Left lobe of liver (tissue), 2 donors: ENCODE measurements around the gene SLAMF1. TPM values are rescaled to one million over a fixed set of nuclear protein-coding genes. Genes with fewer than 3 reads are reported as not detected.
"Not testable (repeated sequence)": the region's sequence is repeated elsewhere in the genome, so short reads cannot be mapped to it uniquely, and the experiment has no call there.

Source experiments
- ATAC-seq: fragments of 200-7000 bp; cut with Tn5 transposase; one replicate; pipeline ENCODE4 v1.9.1; 2020; ENCODE audit warnings: mild to moderate bottlenecking, moderate library complexity
- DNase-seq: peaks from one replicate; pipeline ENCODE4 v3.0.0-alpha.2; 2020; ENCODE audit warnings: low spot score
- total RNA-seq: library from RNA; stranded (reverse); gene quantifications from one replicate; pipeline ENCODE4 v1.2.1, GENCODE V29; 2021
- donor health status: DM: no; HTN: no; CAD: no; lungs with moderate emphysema.
- donor health status: DM: no; HTN: yes; CAD: no.

SLAMF1 gene
- total RNA-seq, 1 donor from 2014 or later, result 0.25 TPM

DNA sequence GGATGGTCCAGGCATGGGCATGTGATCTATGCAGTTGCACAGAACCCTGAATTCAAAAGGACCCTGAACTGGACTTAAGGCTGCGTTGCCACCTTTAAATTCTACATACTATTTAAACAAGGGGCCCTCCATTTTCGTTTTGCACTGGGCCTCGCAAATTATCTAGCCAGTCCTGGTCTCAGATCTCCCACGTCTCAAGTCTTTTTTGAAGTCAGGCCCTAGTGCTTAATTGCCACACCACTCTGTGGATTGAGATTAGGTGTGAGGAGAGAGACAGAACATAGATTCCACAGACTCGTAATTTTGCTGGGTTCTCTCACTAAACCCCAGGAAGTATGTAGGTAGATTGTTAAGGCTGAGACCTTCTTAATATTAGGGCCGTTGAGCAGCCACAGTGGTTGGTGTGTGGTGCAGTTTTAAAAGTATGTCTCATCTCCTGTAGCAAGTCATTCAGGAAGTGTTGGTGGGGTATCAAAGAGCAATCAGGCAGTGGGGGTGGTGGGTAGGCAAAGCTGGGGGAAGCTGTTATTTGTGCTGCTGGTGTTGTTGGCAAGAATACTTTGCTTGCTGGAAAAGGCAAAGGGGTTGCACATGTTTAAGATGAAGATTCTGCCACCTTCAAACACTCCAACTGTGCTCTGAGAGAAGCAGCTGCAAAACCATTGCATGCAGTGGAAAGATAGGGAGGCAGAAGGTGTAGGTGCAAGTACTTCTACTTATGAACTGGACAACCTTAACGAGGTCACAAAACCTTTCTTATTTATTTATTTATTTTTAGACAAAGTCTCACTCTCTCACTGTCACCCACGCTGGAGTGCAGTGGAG is 78.8 kb downstream of the SLAMF1 start:
- ATAC-seq, result no peak

GRCh38 chr1:160567341-160567740 is 79.5 kb downstream of the SLAMF1 start:
- no peak for DNase-seq
- no peak for ATAC-seq

More for the DNA sequence above, 78.8 kb downstream of the SLAMF1 start:
- no peak for DNase-seq

GRCh38 chr1:160565564-160565963 is 81.3 kb downstream of the SLAMF1 start:
- DNase-seq (no peak), ATAC-seq (no peak)

DNA sequence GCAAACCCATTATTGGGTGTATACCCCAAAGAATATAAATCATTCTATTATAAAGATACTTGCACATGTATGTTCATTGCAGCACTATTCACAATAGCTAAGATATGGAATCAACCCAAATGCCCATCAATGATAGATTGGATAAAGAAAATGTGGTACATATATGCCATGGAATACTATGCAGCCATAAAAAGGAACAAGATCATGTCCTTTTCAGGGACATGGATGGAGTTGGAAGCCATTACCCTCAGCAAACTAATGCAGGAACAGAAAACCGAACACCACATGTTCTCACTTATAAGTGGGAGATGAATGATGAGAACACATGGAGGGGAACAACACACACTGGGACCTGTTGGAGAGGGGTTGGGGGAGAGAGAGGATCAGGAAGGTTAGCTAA is 83.6 kb downstream of the SLAMF1 start:
- not testable (repeated sequence) for DNase-seq, ATAC-seq

DNA sequence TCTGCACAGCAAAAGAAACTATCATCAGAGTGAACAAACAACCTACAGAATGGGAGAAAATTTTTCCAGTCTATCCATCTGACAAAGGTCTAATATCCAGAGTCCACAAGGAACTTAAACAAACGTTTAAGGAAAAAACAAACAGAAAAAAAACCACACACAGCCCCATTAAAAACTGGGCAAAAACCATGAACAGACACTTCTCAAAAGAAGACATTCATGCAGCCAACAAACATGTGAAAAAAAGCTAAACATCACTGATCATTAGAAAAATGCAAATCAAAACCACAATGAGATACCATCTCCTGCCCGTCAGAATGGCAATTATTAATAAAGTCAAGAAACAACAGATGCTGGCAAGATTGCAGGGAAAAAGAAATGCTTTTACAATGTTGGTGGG is 84.1 kb downstream of the SLAMF1 start:
- ATAC-seq, result not testable (repeated sequence)

DNA sequence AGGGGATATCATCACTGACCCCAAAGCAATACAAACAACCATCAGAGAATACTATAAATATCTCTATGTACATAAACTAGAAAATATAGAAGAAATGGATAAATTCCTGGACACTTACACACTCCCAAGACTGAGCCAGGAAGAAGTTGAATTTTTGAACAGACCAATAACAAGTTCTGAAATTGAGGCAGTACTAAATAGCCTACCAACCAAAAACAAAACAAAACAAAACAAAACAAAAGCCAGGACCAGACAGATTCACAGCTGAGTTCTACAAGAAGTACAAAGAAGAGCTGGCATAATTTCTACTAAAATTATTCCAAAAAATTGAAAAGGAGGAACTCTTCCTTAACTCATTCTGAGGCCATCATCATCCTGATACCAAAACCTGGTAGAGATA is 86.0 kb downstream of the SLAMF1 start:
- no peak for DNase-seq
- ATAC-seq, result no peak

More for the DNA sequence above, 84.1 kb downstream of the SLAMF1 start:
- DNase-seq, result not testable (repeated sequence)

GRCh38 chr1:160560045-160560705 is 86.7 kb downstream of the SLAMF1 start:
- no peak for ATAC-seq

DNA sequence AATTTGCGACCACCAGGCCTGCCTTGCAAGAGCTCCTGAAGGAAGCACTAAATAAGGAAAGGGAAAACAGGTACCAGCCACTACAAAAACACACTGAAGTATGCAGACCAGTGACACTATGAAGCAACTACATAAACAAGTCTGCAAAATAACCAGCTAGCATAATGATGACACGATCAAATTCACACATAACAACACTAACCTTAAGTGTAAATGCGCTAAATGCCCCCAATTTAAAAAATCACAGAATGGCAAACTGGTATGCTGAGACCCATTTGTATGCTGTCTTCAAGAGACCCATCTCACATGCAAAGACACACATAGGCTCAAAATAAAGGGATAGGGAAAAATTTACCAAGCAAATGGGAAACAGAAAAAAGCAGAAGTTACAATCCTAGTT is 87.4 kb downstream of the SLAMF1 start:
- ATAC-seq, DNase-seq: not testable (repeated sequence)

More at GRCh38 chr1:160560045-160560705, 86.7 kb downstream of the SLAMF1 start:
- DNase-seq, result no peak

- ATAC-seq, result no peak
These were observed 88.0 kb downstream of the SLAMF1 start for GRCh38 chr1:160558660-160559380.

More at GRCh38 chr1:160558660-160559380, 88.0 kb downstream of the SLAMF1 start:
- DNase-seq, result no peak

Other genes with a start within 250 kb of the SLAMF1 start
- 0.20 TPM for gene VANGL2, start 246.5 kb downstream of the SLAMF1 start, total RNA-seq
- gene SLAMF6, start 123.8 kb downstream of the SLAMF1 start, total RNA-seq, result 0.23 TPM
- gene CD84, start 67.5 kb downstream of the SLAMF1 start, total RNA-seq, result 3.2 TPM
- 1.2 TPM for gene CD48, start 64.8 kb upstream of the SLAMF1 start, total RNA-seq
- gene SLAMF7, start 92.2 kb upstream of the SLAMF1 start, total RNA-seq, result 0.68 TPM
- 0.18 TPM for gene LY9, start 149.1 kb upstream of the SLAMF1 start, total RNA-seq
- 0.91 TPM for gene CD244, start 215.8 kb upstream of the SLAMF1 start, total RNA-seq
- gene ITLN1, start 238.1 kb upstream of the SLAMF1 start, total RNA-seq, result 2.4 TPM